ENCODE measurements around the gene SPDEF. TPM values are rescaled to one million over a fixed set of nuclear protein-coding genes. Genes with fewer than 3 reads are reported as not detected.

SPDEF gene
- total RNA-seq, 1 donor from 2014 or later: 0.65 TPM

GRCh38 chr6:34600101-34600500 lies 44.0 kb upstream of the SPDEF start:
- no peak overlapping the region for H3K27ac Mint-ChIP-seq
- peaks cover 61% of the 10 kb centered on the region for H3K27me3 Mint-ChIP-seq

GRCh38 chr6:34598712-34599111 lies 42.6 kb upstream of the SPDEF start:
- no peak overlapping the region for H3K4me3 Mint-ChIP-seq (ENCODE audit: low read depth)
- peaks cover 8% of the 10 kb centered on the region for H3K36me3 Mint-ChIP-seq (ENCODE audit: insufficient read depth)
- H3K27me3 Mint-ChIP-seq: peaks cover 68% of the 10 kb centered on the region
- no peak overlapping the region for H3K27ac Mint-ChIP-seq
- no peak for TF ChIP-seq CTCF (IDR thresholded peaks at IDR 0.05; ENCODE audit: unreplicated experiment)
- no peaks in the 10 kb centered on the region for H3K9me3 Mint-ChIP-seq (ENCODE audit: low read depth)
- DNase-seq (ENCODE audit: low spot score, unreplicated experiment): no peak
- H3K4me1 Mint-ChIP-seq (ENCODE audit: low read depth): peaks cover 41% of the 10 kb centered on the region

More at GRCh38 chr6:34600101-34600500, 44.0 kb upstream of the SPDEF start:
- TF ChIP-seq CTCF (IDR thresholded peaks at IDR 0.05; ENCODE audit: unreplicated experiment): no peak
- Mint-ChIP-seq H3K4me3 (ENCODE audit: low read depth) (no peak overlapping the region), H3K36me3 (ENCODE audit: insufficient read depth) (peaks cover 2% of the 10 kb centered on the region), H3K4me1 (ENCODE audit: low read depth) (peaks cover 39% of the 10 kb centered on the region), H3K9me3 (ENCODE audit: low read depth) (no peaks in the 10 kb centered on the region)
- no peak for DNase-seq (ENCODE audit: low spot score, unreplicated experiment)

- Mint-ChIP-seq H3K9me3 (ENCODE audit: low read depth) (no peaks in the 10 kb centered on the region), H3K27ac (peak overlapping the region; percentile 5), H3K36me3 (ENCODE audit: insufficient read depth) (peaks cover 9% of the 10 kb centered on the region), H3K4me3 (ENCODE audit: low read depth) (no peak overlapping the region), H3K27me3 (peaks cover 68% of the 10 kb centered on the region), H3K4me1 (ENCODE audit: low read depth) (peaks cover 37% of the 10 kb centered on the region)
- no peak for TF ChIP-seq CTCF (IDR thresholded peaks at IDR 0.05; ENCODE audit: unreplicated experiment)
- DNase-seq (ENCODE audit: low spot score, unreplicated experiment): no peak
Observed at GRCh38 chr6:34597605-34598353, 41.6 kb upstream of the SPDEF start.

- H3K27ac Mint-ChIP-seq: no peak overlapping the region
- no peak for DNase-seq (ENCODE audit: low spot score, unreplicated experiment)
- no peak overlapping the region for H3K4me3 Mint-ChIP-seq (ENCODE audit: low read depth)
- H3K27me3 Mint-ChIP-seq: peaks cover 60% of the 10 kb centered on the region
- H3K4me1 Mint-ChIP-seq (ENCODE audit: low read depth): peaks cover 31% of the 10 kb centered on the region
- H3K36me3 Mint-ChIP-seq (ENCODE audit: insufficient read depth): peaks cover 9% of the 10 kb centered on the region
- no peaks in the 10 kb centered on the region for H3K9me3 Mint-ChIP-seq (ENCODE audit: low read depth)
- no peak for TF ChIP-seq CTCF (IDR thresholded peaks at IDR 0.05; ENCODE audit: unreplicated experiment)
Observed at GRCh38 chr6:34596798-34597197, 40.7 kb upstream of the SPDEF start.

- DNase-seq (ENCODE audit: low spot score, unreplicated experiment): no peak
- H3K9me3 Mint-ChIP-seq (ENCODE audit: low read depth): no peaks in the 10 kb centered on the region
- peaks cover 20% of the 10 kb centered on the region for H3K4me1 Mint-ChIP-seq (ENCODE audit: low read depth)
- TF ChIP-seq CTCF (IDR thresholded peaks at IDR 0.05; ENCODE audit: unreplicated experiment): no peak
- H3K36me3 Mint-ChIP-seq (ENCODE audit: insufficient read depth): peaks cover 11% of the 10 kb centered on the region
- no peak overlapping the region for H3K27ac Mint-ChIP-seq
- peaks cover 53% of the 10 kb centered on the region for H3K27me3 Mint-ChIP-seq
- no peak overlapping the region for H3K4me3 Mint-ChIP-seq (ENCODE audit: low read depth)
Observed at GRCh38 chr6:34595332-34596184, 39.4 kb upstream of the SPDEF start.
